HG02642 (cell line): Measurements from ENCODE around the gene R3HCC1L.
"Not testable (repeated sequence)": the region's sequence is repeated elsewhere in the genome, so short reads cannot be mapped to it uniquely, and the experiment has no call there.

Source experiments
- ATAC-seq: cut with Tn5 transposase; IDR thresholded peaks from one replicate; pipeline ENCODE4 v1.9.1; 2021; ENCODE audit warnings: mild to moderate bottlenecking; ENCODE audit not compliant: unreplicated experiment, poor library complexity

R3HCC1L gene

GRCh38 chr10:98128802-98129201 lies 5.7 kb upstream of the R3HCC1L start:
- no peak for ATAC-seq

- no peak for ATAC-seq
These were observed 2.8 kb upstream of the R3HCC1L start for GRCh38 chr10:98131619-98132018.

GRCh38 chr10:98133075-98133752 lies 1.2 kb upstream of the R3HCC1L start:
- ATAC-seq = peak; percentile 41

GRCh38 chr10:98134117-98134430 lies 383 bp upstream of the R3HCC1L start:
- no peak for ATAC-seq

GRCh38 chr10:98135222-98135899 lies 904 bp downstream of the R3HCC1L start:
- ATAC-seq = no peak

- not testable (repeated sequence) for ATAC-seq
These were observed 2.3 kb downstream of the R3HCC1L start for GRCh38 chr10:98136775-98137174.

GRCh38 chr10:98138031-98138430 lies 3.6 kb downstream of the R3HCC1L start:
- ATAC-seq = no peak

- ATAC-seq = no peak
These were observed 5.0 kb downstream of the R3HCC1L start for GRCh38 chr10:98139431-98139830.

- ATAC-seq = no peak
These were observed 7.1 kb downstream of the R3HCC1L start for GRCh38 chr10:98141484-98142073.

- no peak for ATAC-seq
These were observed 10.5 kb downstream of the R3HCC1L start for GRCh38 chr10:98144985-98145384.

GRCh38 chr10:98149858-98150257 lies 15.4 kb downstream of the R3HCC1L start:
- ATAC-seq = no peak

GRCh38 chr10:98150544-98150943 lies 16.1 kb downstream of the R3HCC1L start:
- no peak for ATAC-seq

GRCh38 chr10:98152778-98153177 lies 18.3 kb downstream of the R3HCC1L start:
- not testable (repeated sequence) for ATAC-seq

GRCh38 chr10:98153213-98153958 lies 18.9 kb downstream of the R3HCC1L start:
- ATAC-seq = not testable (repeated sequence)

GRCh38 chr10:98154076-98154475 lies 19.6 kb downstream of the R3HCC1L start:
- no peak for ATAC-seq

GRCh38 chr10:98158576-98158975 lies 24.1 kb downstream of the R3HCC1L start:
- ATAC-seq = no peak

GRCh38 chr10:98163941-98164340 lies 29.5 kb downstream of the R3HCC1L start:
- ATAC-seq = no peak

GRCh38 chr10:98167191-98167590 lies 32.7 kb downstream of the R3HCC1L start:
- peak; percentile 64 for ATAC-seq

GRCh38 chr10:98168147-98168546 lies 33.7 kb downstream of the R3HCC1L start:
- peak; percentile 65 for ATAC-seq

GRCh38 chr10:98168766-98169165 lies 34.3 kb downstream of the R3HCC1L start:
- no peak for ATAC-seq

- no peak for ATAC-seq
These were observed 34.9 kb downstream of the R3HCC1L start for GRCh38 chr10:98169379-98169778.
